SK-N-SH (cell line): ENCODE data around the gene DLG2. TPM values are rescaled to one million over a fixed set of nuclear protein-coding genes. Genes with fewer than 3 reads are reported as not detected.

Experiments
- CTCF ChIA-PET: fragments of 300-600, 350-600 bp; formaldehyde crosslinking; extraction: SDS; loops from one replicate; lab custom pipeline; 2021; lab: Yijun Ruan, JAX
- POLR2A ChIA-PET: fragments of 350-600 bp; sonication (Branson Sonifier 250); formaldehyde crosslinking; extraction: SDS; loops from one replicate; lab custom pipeline; 2020; ENCODE audit warnings: antibody characterized with exemption, inconsistent platforms; lab: Yijun Ruan, JAX
- DNase-seq: peaks from one replicate; pipeline ENCODE4 v3.0.0; 2012
- H2AFZ ChIP-seq: fragments of 200-600 bp; sonication (generic); 2 replicates; pipeline ENCODE4 v1.8.1; 2016; ENCODE audit warnings: antibody characterized with exemption, mild to moderate bottlenecking, low read depth
- H3F3A ChIP-seq: fragments of 200-600 bp; sonication (generic); replicated peaks from 2 replicates; pipeline ENCODE3; 2016; ENCODE audit warnings: antibody characterized with exemption, mild to moderate bottlenecking; ENCODE audit not compliant: insufficient read depth
- H3K27ac ChIP-seq, 2 experiments: fragments of 200-500 bp in 1 of 2; fragments of 200-600 bp in 1 of 2; sonication (Bioruptor generic) in 1 of 2; sonication (generic), shearing (Covaris generic) in 1 of 2; 2 replicates each; pipeline versions ENCODE4 v1.5.1 to v1.6.1; 2014 to 2016; ENCODE audit warnings: low read depth in 2 of 2, inconsistent platforms in 1 of 2, low read length in 1 of 2, mild to moderate bottlenecking in 1 of 2, mixed read lengths in 1 of 2
- H3K27me3 ChIP-seq: fragments of 200-600 bp; sonication (generic), shearing (Covaris generic); 2 replicates; pipeline ENCODE4 v1.6.1; 2016; ENCODE audit warnings: mixed run types; ENCODE audit not compliant: insufficient read depth
- H3K36me3 ChIP-seq, 2 experiments: fragments of 200-500 bp in 1 of 2; fragments of 200-600 bp in 1 of 2; sonication (Bioruptor generic) in 1 of 2; sonication (generic) in 1 of 2; replicated peaks in 1 of 2; 2 replicates each; pipeline versions ENCODE3 to v1.5.1; 2014 to 2016; ENCODE audit warnings: low read length in 1 of 2, mild to moderate bottlenecking in 1 of 2; ENCODE audit not compliant: insufficient read depth in 2 of 2, control insufficient read depth in 1 of 2
- H3K4me1 ChIP-seq, 2 experiments: fragments of 200-500 bp in 1 of 2; fragments of 200-600 bp in 1 of 2; sonication (Bioruptor generic) in 1 of 2; sonication (generic), shearing (Covaris generic) in 1 of 2; 2 replicates each; pipeline versions ENCODE4 v1.5.1 to v1.6.1; 2014 to 2016; ENCODE audit warnings: low read depth in 1 of 2, low read length in 1 of 2, mixed run types in 1 of 2; ENCODE audit not compliant: insufficient read depth in 2 of 2, control insufficient read depth in 1 of 2
- H3K4me2 ChIP-seq: fragments of 200-600 bp; sonication (generic), shearing (Covaris generic); 2 replicates; pipeline ENCODE4 v1.6.1; 2017; ENCODE audit warnings: mixed run types
- H3K4me3 ChIP-seq, 2 experiments: fragments of 200-500 bp in 1 of 2; fragments of 200-600 bp in 1 of 2; sonication (Bioruptor generic) in 1 of 2; sonication (generic), shearing (Covaris generic) in 1 of 2; 2 replicates each; pipeline versions ENCODE4 v1.5.1 to v1.8.1; 2014 to 2016; ENCODE audit warnings: low read depth in 2 of 2, inconsistent platforms in 1 of 2, low read length in 1 of 2, mild to moderate bottlenecking in 1 of 2, mixed read lengths in 1 of 2, moderate library complexity in 1 of 2
- H3K79me2 ChIP-seq: fragments of 200-600 bp; sonication (generic); 2 replicates; pipeline ENCODE4 v1.8.1; 2017; ENCODE audit warnings: mild to moderate bottlenecking; ENCODE audit not compliant: insufficient read depth
- H3K9ac ChIP-seq: fragments of 200-600 bp; sonication (generic); 2 replicates; pipeline ENCODE4 v1.6.1; 2017; ENCODE audit warnings: mixed run types
- H3K9me2 ChIP-seq: fragments of 200-600 bp; sonication (generic); 2 replicates; pipeline ENCODE4 v1.6.1; 2017; ENCODE audit warnings: mixed run types
- H3K9me3 ChIP-seq: fragments of 200-600 bp; sonication (generic); 2 replicates; pipeline ENCODE4 v1.6.1; 2017; ENCODE audit warnings: mixed run types, mild to moderate bottlenecking, moderate library complexity
- H4K20me1 ChIP-seq: fragments of 200-600 bp; sonication (generic); 2 replicates; pipeline ENCODE4 v1.6.1; 2017; ENCODE audit warnings: mild to moderate bottlenecking, mixed run types; ENCODE audit not compliant: insufficient read depth
- ELF1 ChIP-seq: IDR thresholded peaks from 2 replicates; pipeline ENCODE4 v1.4.0; 2012
- EP300 ChIP-seq, 2 experiments: IDR thresholded peaks; 2 replicates each; pipeline versions ENCODE4 v1.4.0 to v1.6.1; 2012; ENCODE audit warnings: borderline replicate concordance in 1 of 2, low read depth in 1 of 2, low read length in 1 of 2
- FOXJ3 ChIP-seq: sonication (generic); formaldehyde crosslinking; IDR thresholded peaks from 2 replicates; pipeline ENCODE4 v1.5.1; 2020; ENCODE audit warnings: mild to moderate bottlenecking, missing genetic modification reagents
- GABPA ChIP-seq: IDR thresholded peaks from 2 replicates; pipeline ENCODE4 v1.4.0; 2012; ENCODE audit warnings: low read depth, mild to moderate bottlenecking
- GATA2 ChIP-seq: sonication (generic); formaldehyde crosslinking; IDR thresholded peaks from 2 replicates; pipeline ENCODE4 v1.5.0; 2020; ENCODE audit warnings: mild to moderate bottlenecking, missing genetic modification reagents
- IRF3 ChIP-seq: fragments of 150-350 bp; IDR thresholded peaks from 2 replicates; pipeline ENCODE4 v1.6.1; 2016; ENCODE audit warnings: mild to moderate bottlenecking, low read depth, low read length
- MAX ChIP-seq: IDR thresholded peaks from 2 replicates; pipeline ENCODE4 v1.4.0; 2012; ENCODE audit warnings: low read depth
- MEF2A ChIP-seq: IDR thresholded peaks from 2 replicates; pipeline ENCODE4 v1.4.0; 2012; ENCODE audit warnings: low read depth, borderline replicate concordance
- NRF1 ChIP-seq: IDR thresholded peaks from 2 replicates; pipeline ENCODE4 v1.6.1; 2012; ENCODE audit warnings: low read depth, mild to moderate bottlenecking, low read length
- RFX5 ChIP-seq: IDR thresholded peaks from 2 replicates; pipeline ENCODE4 v1.6.1; 2012; ENCODE audit warnings: mild to moderate bottlenecking, improper control_type of control experiment, low read length
- SIN3A ChIP-seq: IDR thresholded peaks from 2 replicates; pipeline ENCODE4 v1.6.1; 2012; ENCODE audit warnings: low read depth, mild to moderate bottlenecking, low read length, moderate library complexity, borderline replicate concordance
- SMC3 ChIP-seq: IDR thresholded peaks from 2 replicates; pipeline ENCODE4 v1.6.1; 2012; ENCODE audit warnings: low read depth, low read length, improper control_type of control experiment
- TAF1 ChIP-seq: IDR thresholded peaks from 2 replicates; pipeline ENCODE4 v1.6.1; 2012; ENCODE audit warnings: low read depth, mild to moderate bottlenecking, low read length, moderate library complexity, borderline replicate concordance
- TCF12 ChIP-seq: IDR thresholded peaks from 2 replicates; pipeline ENCODE4 v1.4.0; 2012
- YY1 ChIP-seq: IDR thresholded peaks from 2 replicates; pipeline ENCODE4 v1.4.0; 2012; ENCODE audit warnings: low read depth, mild to moderate bottlenecking
- WGBS: methylation state at CpG from one replicate; pipeline ENCODE4 v1.1.6; 2017; ENCODE audit warnings: low lambda C conversion rate; 5-methylcytosine and 5-hydroxymethylcytosine counted together
- polyA plus RNA-seq, 3 experiments: library from polyadenylated mRNA; depleted of rRNA; stranded (reverse); fragments of >200 nt; gene quantifications; 2 replicates each; pipeline ENCODE4 v1.2.3, GENCODE V29; 2012

DLG2 gene
- polyA plus RNA-seq, 1 of the 3 experiments (the other 2 are of a cell fraction): 0.21 TPM

GRCh38 chr11:84691830-84692229 is 935.3 kb downstream of the DLG2 start:
- H3K27me3 ChIP-seq: no peaks in the 10 kb centered on the region
- no peaks in the 10 kb centered on the region for H3K4me1 ChIP-seq
- no peaks in the 10 kb centered on the region for H3K9me2 ChIP-seq
- 72% methylated on average over 4 of the region's 4 CpGs for WGBS
- no peak overlapping the region for H2AFZ ChIP-seq
- no peak overlapping the region for H3K9ac ChIP-seq
- H3K27ac ChIP-seq: no peak overlapping the region
- H3K79me2 ChIP-seq: no peaks in the 10 kb centered on the region
- no peak overlapping the region for H3K4me3 ChIP-seq
- H3K9me3 ChIP-seq: no peaks in the 10 kb centered on the region
- H3K36me3 ChIP-seq: no peaks in the 10 kb centered on the region
- no peaks in the 10 kb centered on the region for H4K20me1 ChIP-seq
- DNase-seq: no peak
- POLR2A ChIA-PET: no interaction called here
- H3F3A ChIP-seq: no peaks in the 10 kb centered on the region
- CTCF ChIA-PET: no interaction called here
- H3K4me2 ChIP-seq: no peak overlapping the region
- no peak for TF ChIP-seq EP300 (IDR thresholded peaks at IDR 0.05; ENCODE audit: borderline replicate concordance in 1 of 2, low read depth in 1 of 2, low read length in 1 of 2)
- TF ChIP-seq SMC3: no peak
- TF ChIP-seq SIN3A: no peak
- TF ChIP-seq MEF2A: no peak
- no peak for TF ChIP-seq TAF1
- no peak for TF ChIP-seq IRF3
- TF ChIP-seq ELF1: no peak
- no peak for TF ChIP-seq GATA2 (CRISPR knock-in tag)
- no peak for TF ChIP-seq NRF1
- TF ChIP-seq TCF12: no peak
- TF ChIP-seq FOXJ3 (CRISPR knock-in tag): no peak
- no peak for TF ChIP-seq MAX
- TF ChIP-seq YY1: no peak
- no peak for TF ChIP-seq GABPA

- H3K9me3 ChIP-seq: no peaks in the 10 kb centered on the region
- ChIA-PET CTCF (no interaction called here), POLR2A (no interaction called here)
- no peak overlapping the region for H2AFZ ChIP-seq
- no peaks in the 10 kb centered on the region for H3K27me3 ChIP-seq
- no peak overlapping the region for H3K4me2 ChIP-seq
- no peaks in the 10 kb centered on the region for H3K36me3 ChIP-seq
- no peak overlapping the region for H3K27ac ChIP-seq
- no peak overlapping the region for H3K4me3 ChIP-seq
- H3K4me1 ChIP-seq: no peaks in the 10 kb centered on the region
- no peak for DNase-seq
- H3F3A ChIP-seq: no peaks in the 10 kb centered on the region
- no peaks in the 10 kb centered on the region for H4K20me1 ChIP-seq
- no peaks in the 10 kb centered on the region for H3K9me2 ChIP-seq
- no peaks in the 10 kb centered on the region for H3K79me2 ChIP-seq
- H3K9ac ChIP-seq: no peak overlapping the region
- no peak for TF ChIP-seq RFX5
- TF ChIP-seq, all 33 proteins: peak for 0
Observed at GRCh38 chr11:84687433-84687832, 939.7 kb downstream of the DLG2 start.
